GM23248 (cell line): ENCODE results near the gene ZKSCAN5. TPM values are rescaled to one million over a fixed set of nuclear protein-coding genes. Genes with fewer than 3 reads are reported as not detected.

ENCODE experiments used
- DNase-seq: peaks from one replicate; pipeline ENCODE4 v3.0.0-alpha.2; 2015
- H2AFZ ChIP-seq: fragments of 200-600 bp; sonication (generic); 2 replicates; pipeline ENCODE4 v1.6.1; 2016; ENCODE audit warnings: antibody characterized with exemption
- H3F3A ChIP-seq: fragments of 200-600 bp; sonication (generic); 2 replicates; pipeline ENCODE4 v1.6.1; 2016; ENCODE audit warnings: mild to moderate bottlenecking, antibody characterized with exemption, mixed run types; ENCODE audit not compliant: insufficient read depth
- H3K27ac ChIP-seq: fragments of 200-600 bp; sonication (generic); 2 replicates; pipeline ENCODE4 v1.5.1; 2016; ENCODE audit warnings: mild to moderate bottlenecking
- H3K27me3 ChIP-seq: fragments of 200-600 bp; sonication (generic); replicated peaks from 2 replicates; pipeline ENCODE4 v1.6.1; 2016; ENCODE audit warnings: mild to moderate bottlenecking; ENCODE audit not compliant: insufficient read depth
- H3K36me3 ChIP-seq: fragments of 200-600 bp; sonication (generic); 2 replicates; pipeline ENCODE4 v1.6.1; 2016; ENCODE audit warnings: low read depth, mild to moderate bottlenecking
- H3K4me1 ChIP-seq: fragments of 200-600 bp; sonication (generic); 2 replicates; pipeline ENCODE4 v1.6.1; 2016; ENCODE audit warnings: mild to moderate bottlenecking; ENCODE audit not compliant: insufficient read depth
- H3K4me2 ChIP-seq: fragments of 200-600 bp; sonication (generic); one replicate; pipeline ENCODE4 v1.6.1; 2016; ENCODE audit warnings: mild to moderate bottlenecking; ENCODE audit not compliant: unreplicated experiment
- H3K4me3 ChIP-seq: fragments of 200-600 bp; sonication (generic); 2 replicates; pipeline ENCODE4 v1.5.1; 2016; ENCODE audit warnings: mild to moderate bottlenecking
- H3K79me2 ChIP-seq: fragments of 200-600 bp; sonication (generic); 2 replicates; pipeline ENCODE4 v1.6.1; 2016; ENCODE audit warnings: mild to moderate bottlenecking; ENCODE audit not compliant: insufficient read depth
- H3K9ac ChIP-seq: fragments of 200-600 bp; sonication (generic); 2 replicates; pipeline ENCODE4 v1.6.1; 2016; ENCODE audit warnings: mild to moderate bottlenecking
- H3K9me2 ChIP-seq: fragments of 200-600 bp; sonication (generic); 2 replicates; pipeline ENCODE4 v1.6.1; 2016; ENCODE audit warnings: mixed run types, mild to moderate bottlenecking, moderate library complexity; ENCODE audit not compliant: insufficient read depth
- H3K9me3 ChIP-seq: fragments of 200-600 bp; sonication (generic); one replicate; pipeline ENCODE4 v1.6.1; 2017; ENCODE audit warnings: low read depth
- H4K20me1 ChIP-seq: fragments of 200-600 bp; sonication (generic); 2 replicates; pipeline ENCODE4 v1.6.0; 2016; ENCODE audit not compliant: insufficient read depth
- EZH2 ChIP-seq: fragments of 200-600 bp; sonication (generic); IDR thresholded peaks from 2 replicates; pipeline ENCODE4 v1.6.1; 2018; ENCODE audit warnings: antibody characterized with exemption, mild to moderate bottlenecking; ENCODE audit not compliant: insufficient read depth, poor library complexity, severe bottlenecking
- EZH2phosphoT487 ChIP-seq: fragments of 200-600 bp; sonication (generic); IDR thresholded peaks from 2 replicates; pipeline ENCODE4 v1.6.1; 2018; ENCODE audit warnings: antibody characterized with exemption, moderate library complexity, mild to moderate bottlenecking, low read depth; ENCODE audit not compliant: insufficient read depth
- WGBS, 2 experiments: methylation state at CpG; one replicate each; pipeline ENCODE4 v1.1.6; 2015 to 2017; ENCODE audit warnings: low lambda C conversion rate in 2 of 2, low coverage in 1 of 2; ENCODE audit errors: missing lambda C conversion rate in 2 of 2; 5-methylcytosine and 5-hydroxymethylcytosine counted together
- in situ Hi-C: fragments of 300-500 bp; cut with MboI; formaldehyde crosslinking; loops from 2 replicates; pipeline ENCODE4 v1.15.0; 2020
- polyA plus RNA-seq: library from polyadenylated mRNA; unstranded; fragments of >200 nt; fragmentation: Nextera tagmentation; extraction: Ambion mirVana; gene quantifications from 2 replicates; pipeline ENCODE4 v1.2.1, GENCODE V29; 2016
- total RNA-seq: library from RNA; depleted of rRNA; stranded (reverse); fragments of >200 nt; shearing (Covaris generic); gene quantifications from 2 replicates; pipeline ENCODE4 v1.2.3, GENCODE V29; 2014

Gene ZKSCAN5
- total and polyA plus RNA-seq, 2 experiments from 2014 or later, result 6.4 to 12.0 TPM

- 85 to 87% methylated on average over 26 of the region's 26 CpGs for WGBS, 2 experiments
- in situ Hi-C loops, result no loop called here
- H3K9me3 ChIP-seq, result no peaks in the 10 kb centered on the region
- H3K4me2 ChIP-seq, result no peak overlapping the region
- peaks cover 16% of the 10 kb centered on the region for H3F3A ChIP-seq
- H3K79me2 ChIP-seq, result peaks cover 82% of the 10 kb centered on the region
- no peaks in the 10 kb centered on the region for H3K9me2 ChIP-seq
- no peaks in the 10 kb centered on the region for H3K27me3 ChIP-seq
- DNase-seq, result no peak
- H4K20me1 ChIP-seq, result peaks cover 5% of the 10 kb centered on the region; the same call in 1 of the 2 replicates
- H3K27ac ChIP-seq, result no peak overlapping the region
- no peak overlapping the region for H3K9ac ChIP-seq
- no peak overlapping the region for H3K4me3 ChIP-seq
- H3K36me3 ChIP-seq, result peaks cover 6% of the 10 kb centered on the region; the same call in 1 of the 2 replicates
- no peaks in the 10 kb centered on the region for H3K4me1 ChIP-seq
- no peak for TF ChIP-seq EZH2
- H2AFZ ChIP-seq, result no peak overlapping the region
These were observed 46.6 kb upstream of the ZKSCAN5 start for GRCh38 chr7:99457650-99458493.

GRCh38 chr7:99459087-99459486 is 45.4 kb upstream of the ZKSCAN5 start:
- Histone ChIP-seq H3K4me3 (no peak overlapping the region), H2AFZ (no peak overlapping the region), H3K9me2 (no peaks in the 10 kb centered on the region), H3K4me2 (no peak overlapping the region), H3K36me3 (peaks cover 16% of the 10 kb centered on the region; the same call in 1 of the 2 replicates), H3K27ac (no peak overlapping the region), H3K9me3 (no peaks in the 10 kb centered on the region), H3K27me3 (no peaks in the 10 kb centered on the region), H3K79me2 (peaks cover 93% of the 10 kb centered on the region), H3F3A (peaks cover 16% of the 10 kb centered on the region), H3K4me1 (no peaks in the 10 kb centered on the region), H3K9ac (no peak overlapping the region), H4K20me1 (peaks cover 8% of the 10 kb centered on the region; the same call in 1 of the 2 replicates)
- in situ Hi-C loops, result no loop called here
- TF ChIP-seq EZH2phosphoT487 (no peak), EZH2 (no peak)
- peak; percentile 57 for DNase-seq
- WGBS, 2 experiments, result 79 to 83% methylated on average over 8 of the region's 8 CpGs

GRCh38 chr7:99460651-99461050 is 43.8 kb upstream of the ZKSCAN5 start:
- Histone ChIP-seq H3F3A (peaks cover 16% of the 10 kb centered on the region), H3K9ac (no peak overlapping the region), H4K20me1 (peaks cover 8% of the 10 kb centered on the region; the same call in 1 of the 2 replicates), H3K27ac (no peak overlapping the region), H3K4me3 (no peak overlapping the region), H3K4me1 (peaks cover 8% of the 10 kb centered on the region; the same call in 1 of the 2 replicates), H3K9me2 (no peaks in the 10 kb centered on the region), H3K27me3 (no peaks in the 10 kb centered on the region), H2AFZ (no peak overlapping the region), H3K36me3 (peaks cover 18% of the 10 kb centered on the region; the same call in 1 of the 2 replicates), H3K4me2 (no peak overlapping the region), H3K79me2 (peaks cover 97% of the 10 kb centered on the region), H3K9me3 (no peaks in the 10 kb centered on the region)
- TF ChIP-seq EZH2phosphoT487 (no peak), EZH2 (no peak)
- no peak for DNase-seq
- in situ Hi-C loops, result no loop called here
- WGBS, 2 experiments, result 80% methylated on average over 11 of the region's 11 CpGs

GRCh38 chr7:99461221-99461620 is 43.2 kb upstream of the ZKSCAN5 start:
- 97 to 100% methylated on average over 2 of the region's 2 CpGs for WGBS, 2 experiments
- peak; percentile 24 for DNase-seq
- H3K9me2 ChIP-seq, result no peaks in the 10 kb centered on the region
- H4K20me1 ChIP-seq, result peaks cover 8% of the 10 kb centered on the region; the same call in 1 of the 2 replicates
- peaks cover 18% of the 10 kb centered on the region; the same call in 1 of the 2 replicates for H3K36me3 ChIP-seq
- H3K4me1 ChIP-seq, result peaks cover 8% of the 10 kb centered on the region; the same call in 1 of the 2 replicates
- no peak overlapping the region for H3K4me2 ChIP-seq
- peaks cover 13% of the 10 kb centered on the region for H3F3A ChIP-seq
- peaks cover 100% of the 10 kb centered on the region for H3K79me2 ChIP-seq
- no peak overlapping the region for H2AFZ ChIP-seq
- no peak overlapping the region for H3K27ac ChIP-seq
- H3K27me3 ChIP-seq, result no peaks in the 10 kb centered on the region
- no peaks in the 10 kb centered on the region for H3K9me3 ChIP-seq
- no peak overlapping the region for H3K4me3 ChIP-seq
- TF ChIP-seq EZH2 (no peak), EZH2phosphoT487 (no peak)
- in situ Hi-C loops, result no loop called here
- H3K9ac ChIP-seq, result no peak overlapping the region
